MCF 10A (cell line): ENCODE data around the gene ZBTB38. TPM values are rescaled to one million over a fixed set of nuclear protein-coding genes. Genes with fewer than 3 reads are reported as not detected.

Experiments
- BruUV-seq: library from RNA; stranded (reverse); fragments of 400-500 nt; replicated peaks from 2 replicates; lab custom pipeline; 2021; lab: Mats Ljungman, UMichigan
- CTCF ChIA-PET: fragments of 300-600 bp; sonication (Branson Sonifier 250); formaldehyde crosslinking; extraction: SDS; loops from one replicate; lab custom pipeline; 2021; ENCODE audit warnings: antibody characterized with exemption, inconsistent platforms; lab: Yijun Ruan, JAX
- POLR2A ChIA-PET: fragments of 300-600, 350-650 bp; sonication (Branson Sonifier 250); formaldehyde crosslinking; extraction: SDS; loops from one replicate; lab custom pipeline; 2020; ENCODE audit warnings: antibody characterized with exemption, inconsistent platforms; lab: Yijun Ruan, JAX
- DNase-seq: peaks from one replicate; pipeline ENCODE4 v3.0.0-alpha.2; 2018; ENCODE audit not compliant: unreplicated experiment
- H3K27ac Mint-ChIP-seq: one replicate; pipeline ENCODE4 v1.8.0; 2022; ENCODE audit warnings: mild to moderate bottlenecking, low read depth, mixed read lengths; ENCODE audit not compliant: unreplicated experiment
- H3K27me3 Mint-ChIP-seq: one replicate; pipeline ENCODE4 v1.8.0; 2022; ENCODE audit warnings: mixed read lengths; ENCODE audit not compliant: insufficient read depth, unreplicated experiment
- H3K36me3 Mint-ChIP-seq: one replicate; pipeline ENCODE4 v1.8.0; 2022; ENCODE audit warnings: mild to moderate bottlenecking, moderate library complexity, mixed read lengths; ENCODE audit not compliant: insufficient read depth, unreplicated experiment
- H3K4me1 Mint-ChIP-seq: one replicate; pipeline ENCODE4 v1.8.0; 2022; ENCODE audit warnings: mixed read lengths; ENCODE audit not compliant: insufficient read depth, unreplicated experiment
- H3K4me3 Mint-ChIP-seq: one replicate; pipeline ENCODE4 v1.8.0; 2022; ENCODE audit warnings: mild to moderate bottlenecking, moderate library complexity, mixed read lengths; ENCODE audit not compliant: unreplicated experiment
- H3K9me3 Mint-ChIP-seq: one replicate; pipeline ENCODE4 v1.8.0; 2022; ENCODE audit warnings: mixed read lengths; ENCODE audit not compliant: unreplicated experiment
- intact Hi-C: fragments of 100-400 bp; cut with micrococcal nuclease; formaldehyde crosslinking; loops from 2 replicates; pipeline ENCODE4 v1.14.1; 2022
- total RNA-seq: library from RNA; stranded (reverse); gene quantifications from 2 replicates; pipeline ENCODE4 v1.2.3, GENCODE V29; 2022
- TF ChIP-seq, protein P1 (sequence below): fragments of 200-600 bp; IDR thresholded peaks from one replicate; pipeline ENCODE4 v1.8.0; 2022; ENCODE audit warnings: antibody characterized with exemption, mild to moderate bottlenecking; ENCODE audit not compliant: unreplicated experiment

ZBTB38 gene
- total RNA-seq, 1 experiment from 2014 or later = 168 TPM

DNA sequence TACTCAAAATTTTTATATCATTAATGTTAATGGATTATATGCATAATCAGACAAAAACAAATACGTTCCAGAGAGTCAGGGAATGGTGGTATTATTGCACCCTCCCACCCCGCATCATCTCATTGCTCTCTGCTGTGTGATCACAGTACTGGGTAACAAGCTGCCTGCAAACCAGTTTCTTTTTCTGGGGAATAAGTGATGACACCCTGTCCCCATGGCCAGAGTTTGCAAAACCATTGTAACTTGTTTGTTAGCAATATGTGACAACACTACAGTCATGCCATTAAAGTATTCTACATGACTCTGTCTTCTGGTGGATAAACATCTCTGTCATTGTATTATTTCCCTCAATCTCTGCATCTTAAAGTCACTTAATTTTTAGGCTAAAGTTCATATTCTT, 39.5 kb downstream of the ZBTB38 start:
- Mint-ChIP-seq H3K4me3 (no peak overlapping the region), H3K36me3 (peaks cover 81% of the 10 kb centered on the region), H3K9me3 (no peaks in the 10 kb centered on the region), H3K27ac (peak overlapping the region; percentile 94), H3K27me3 (no peaks in the 10 kb centered on the region), H3K4me1 (peaks cover 70% of the 10 kb centered on the region)
- ChIA-PET POLR2A (interaction anchor here (0.9 to 14.3 kb wide), 6 partner anchors 9 to 96 kb away, joined by 3 to 349 read pairs (median 5); partner anchors contain the start of gene ZBTB38), CTCF (interaction anchor here (0.9 kb wide), 1 partner anchor 45 kb away, joined by 3 read pairs; no protein-coding TSS in a partner anchor)
- intact Hi-C loops = loop anchor here (1.0 kb wide), 1 partner anchor 41 kb away; no protein-coding TSS in a partner anchor
- DNase-seq = no peak
- TF ChIP-seq, protein P1, sequence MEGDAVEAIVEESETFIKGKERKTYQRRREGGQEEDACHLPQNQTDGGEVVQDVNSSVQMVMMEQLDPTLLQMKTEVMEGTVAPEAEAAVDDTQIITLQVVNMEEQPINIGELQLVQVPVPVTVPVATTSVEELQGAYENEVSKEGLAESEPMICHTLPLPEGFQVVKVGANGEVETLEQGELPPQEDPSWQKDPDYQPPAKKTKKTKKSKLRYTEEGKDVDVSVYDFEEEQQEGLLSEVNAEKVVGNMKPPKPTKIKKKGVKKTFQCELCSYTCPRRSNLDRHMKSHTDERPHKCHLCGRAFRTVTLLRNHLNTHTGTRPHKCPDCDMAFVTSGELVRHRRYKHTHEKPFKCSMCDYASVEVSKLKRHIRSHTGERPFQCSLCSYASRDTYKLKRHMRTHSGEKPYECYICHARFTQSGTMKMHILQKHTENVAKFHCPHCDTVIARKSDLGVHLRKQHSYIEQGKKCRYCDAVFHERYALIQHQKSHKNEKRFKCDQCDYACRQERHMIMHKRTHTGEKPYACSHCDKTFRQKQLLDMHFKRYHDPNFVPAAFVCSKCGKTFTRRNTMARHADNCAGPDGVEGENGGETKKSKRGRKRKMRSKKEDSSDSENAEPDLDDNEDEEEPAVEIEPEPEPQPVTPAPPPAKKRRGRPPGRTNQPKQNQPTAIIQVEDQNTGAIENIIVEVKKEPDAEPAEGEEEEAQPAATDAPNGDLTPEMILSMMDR = no peak
- no TSS peak for BruUV-seq

DNA sequence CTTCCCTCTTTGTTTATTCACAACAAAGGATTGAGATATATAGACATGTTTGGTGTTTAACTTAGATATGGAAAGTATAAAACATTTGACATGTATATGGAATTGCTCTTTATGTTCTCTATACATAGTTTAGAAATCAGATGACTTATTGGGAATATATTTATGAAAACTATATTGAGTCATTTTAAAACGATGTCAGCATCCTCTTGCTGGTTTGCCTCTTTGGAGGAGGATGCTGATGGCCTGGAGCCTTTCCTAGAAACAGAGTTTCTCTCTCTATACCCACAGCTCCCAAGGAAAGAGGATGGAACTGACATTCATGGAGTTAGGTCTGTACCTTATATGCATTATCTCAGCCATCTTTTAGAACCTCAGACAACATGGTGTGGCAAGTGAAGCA, 40.3 kb downstream of the ZBTB38 start:
- Mint-ChIP-seq H3K27ac (peak overlapping the region; percentile 95), H3K4me3 (no peak overlapping the region), H3K4me1 (peaks cover 77% of the 10 kb centered on the region), H3K27me3 (no peaks in the 10 kb centered on the region), H3K36me3 (peaks cover 87% of the 10 kb centered on the region), H3K9me3 (no peaks in the 10 kb centered on the region)
- ChIA-PET POLR2A (interaction anchor here (0.8 to 14.3 kb wide), 8 partner anchors 8 to 97 kb away, joined by 3 to 349 read pairs (median 3); partner anchors contain the start of gene ZBTB38), CTCF (interaction anchor here (0.7 to 1.3 kb wide), 3 partner anchors 44 to 48 kb away, joined by 3 to 5 read pairs (median 3); no protein-coding TSS in a partner anchor)
- TF ChIP-seq, protein P1 = no peak
- intact Hi-C loops = no loop called here
- no peak for DNase-seq
- no TSS peak for BruUV-seq

DNA sequence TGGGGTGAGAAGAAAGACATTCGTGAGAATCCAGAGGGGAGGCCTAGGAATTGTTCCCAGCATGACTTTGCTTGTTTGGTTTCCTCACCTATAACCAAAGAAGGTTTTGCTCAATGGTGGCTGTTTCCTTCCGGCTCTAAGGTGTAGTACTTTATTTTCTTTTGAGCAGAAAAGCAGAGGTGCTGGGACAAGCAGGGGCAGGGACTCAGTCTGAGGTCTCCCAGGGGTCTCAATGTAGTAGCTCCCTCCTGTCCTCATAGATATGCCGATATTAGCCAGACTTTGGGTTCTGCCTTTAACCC, 41.6 kb downstream of the ZBTB38 start:
- H3K36me3 Mint-ChIP-seq = peaks cover 87% of the 10 kb centered on the region
- H3K4me3 Mint-ChIP-seq = no peak overlapping the region
- no peak for DNase-seq
- ChIA-PET CTCF (interaction anchor here (1.2 to 1.6 kb wide), 3 partner anchors 9 to 46 kb away, joined by 3 to 5 read pairs (median 5); no protein-coding TSS in a partner anchor), POLR2A (interaction anchor here (0.6 to 14.3 kb wide), 8 partner anchors 9 to 49 kb away, joined by 3 to 349 read pairs (median 6); partner anchors contain the start of gene ZBTB38)
- TF ChIP-seq, protein P1 = no peak
- peak overlapping the region; percentile 95 for H3K27ac Mint-ChIP-seq
- intact Hi-C loops = no loop called here
- no peaks in the 10 kb centered on the region for H3K9me3 Mint-ChIP-seq
- peaks cover 69% of the 10 kb centered on the region for H3K4me1 Mint-ChIP-seq
- no peaks in the 10 kb centered on the region for H3K27me3 Mint-ChIP-seq
- BruUV-seq = no TSS peak

DNA sequence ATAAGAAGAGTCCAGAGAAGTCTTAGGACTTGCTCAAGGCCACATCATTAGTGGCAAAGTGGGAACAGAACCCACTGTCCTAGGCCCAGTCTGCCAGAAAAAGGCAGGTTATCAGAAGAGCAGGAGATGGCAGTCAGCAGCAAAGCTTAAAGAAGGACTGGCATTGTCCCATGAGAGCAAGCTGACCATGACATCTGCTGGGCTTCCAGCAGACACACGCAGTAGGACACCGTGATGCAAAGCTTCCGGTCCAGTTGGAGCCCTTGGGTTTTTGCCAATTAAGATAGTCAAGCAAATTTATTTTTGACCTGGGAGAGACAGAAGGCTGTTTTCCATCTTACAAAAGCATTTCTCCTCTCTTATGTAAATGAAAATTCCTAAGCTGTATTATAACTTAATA, 42.1 kb downstream of the ZBTB38 start:
- ChIA-PET POLR2A (interaction anchor here (0.7 to 14.3 kb wide), 11 partner anchors 7 to 101 kb away, joined by 3 to 349 read pairs (median 5); partner anchors contain the start of gene ZBTB38), CTCF (interaction anchor here (1.2 to 1.6 kb wide), 4 partner anchors 8 to 45 kb away, joined by 3 to 6 read pairs (median 5); no protein-coding TSS in a partner anchor)
- peak; percentile 72 for DNase-seq
- BruUV-seq = no TSS peak
- TF ChIP-seq, protein P1 = no peak
- no peaks in the 10 kb centered on the region for H3K9me3 Mint-ChIP-seq
- intact Hi-C loops = no loop called here
- H3K36me3 Mint-ChIP-seq = peaks cover 87% of the 10 kb centered on the region
- H3K27me3 Mint-ChIP-seq = no peaks in the 10 kb centered on the region
- peaks cover 65% of the 10 kb centered on the region for H3K4me1 Mint-ChIP-seq
- peak overlapping the region; percentile 95 for H3K27ac Mint-ChIP-seq
- peak overlapping the region; percentile 19 for H3K4me3 Mint-ChIP-seq
